ENCODE results near the gene JARID2. TPM values are rescaled to one million over a fixed set of nuclear protein-coding genes. Genes with fewer than 3 reads are reported as not detected.

The JARID2 gene
- total RNA-seq, 1 donor from 2014 or later, result 12.5 TPM

DNA sequence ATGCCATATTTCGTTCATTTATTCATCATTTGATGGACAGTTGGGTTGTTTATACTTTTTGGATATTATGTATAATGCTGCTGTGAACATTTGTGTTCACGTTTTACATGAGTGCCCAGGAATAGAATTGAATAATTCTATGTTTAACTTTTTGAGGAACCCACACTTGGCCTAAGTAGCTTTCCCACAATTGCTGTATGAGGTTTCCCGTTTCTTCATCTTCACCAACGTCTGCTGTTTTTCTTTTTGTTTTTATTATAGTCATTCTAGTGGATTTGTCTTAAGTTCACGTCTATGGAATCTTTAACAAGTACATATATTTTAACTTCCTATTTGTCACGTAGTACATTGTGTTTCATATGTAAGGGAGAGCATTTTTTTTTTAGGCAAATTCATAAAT lies 110.3 kb downstream of the JARID2 start:
- Mint-ChIP-seq H3K9me3 (ENCODE audit: unreplicated experiment) (no peaks in the 10 kb centered on the region), H3K4me3 (ENCODE audit: unreplicated experiment) (no peak overlapping the region), H3K4me1 (ENCODE audit: unreplicated experiment) (peaks cover 36% of the 10 kb centered on the region), H3K27ac (ENCODE audit: unreplicated experiment) (no peak overlapping the region), H3K36me3 (ENCODE audit: unreplicated experiment) (no peaks in the 10 kb centered on the region), H3K27me3 (ENCODE audit: unreplicated experiment) (no peaks in the 10 kb centered on the region)
- DNase-seq (ENCODE audit: extremely low spot score, unreplicated experiment), result no peak
- TF ChIP-seq, protein P1, sequence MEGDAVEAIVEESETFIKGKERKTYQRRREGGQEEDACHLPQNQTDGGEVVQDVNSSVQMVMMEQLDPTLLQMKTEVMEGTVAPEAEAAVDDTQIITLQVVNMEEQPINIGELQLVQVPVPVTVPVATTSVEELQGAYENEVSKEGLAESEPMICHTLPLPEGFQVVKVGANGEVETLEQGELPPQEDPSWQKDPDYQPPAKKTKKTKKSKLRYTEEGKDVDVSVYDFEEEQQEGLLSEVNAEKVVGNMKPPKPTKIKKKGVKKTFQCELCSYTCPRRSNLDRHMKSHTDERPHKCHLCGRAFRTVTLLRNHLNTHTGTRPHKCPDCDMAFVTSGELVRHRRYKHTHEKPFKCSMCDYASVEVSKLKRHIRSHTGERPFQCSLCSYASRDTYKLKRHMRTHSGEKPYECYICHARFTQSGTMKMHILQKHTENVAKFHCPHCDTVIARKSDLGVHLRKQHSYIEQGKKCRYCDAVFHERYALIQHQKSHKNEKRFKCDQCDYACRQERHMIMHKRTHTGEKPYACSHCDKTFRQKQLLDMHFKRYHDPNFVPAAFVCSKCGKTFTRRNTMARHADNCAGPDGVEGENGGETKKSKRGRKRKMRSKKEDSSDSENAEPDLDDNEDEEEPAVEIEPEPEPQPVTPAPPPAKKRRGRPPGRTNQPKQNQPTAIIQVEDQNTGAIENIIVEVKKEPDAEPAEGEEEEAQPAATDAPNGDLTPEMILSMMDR (IDR thresholded peaks at IDR 0.05), result no peak

GRCh38 chr6:15356937-15357336 lies 111.1 kb downstream of the JARID2 start:
- Mint-ChIP-seq H3K4me3 (ENCODE audit: unreplicated experiment) (no peak overlapping the region), H3K4me1 (ENCODE audit: unreplicated experiment) (peaks cover 29% of the 10 kb centered on the region), H3K27me3 (ENCODE audit: unreplicated experiment) (no peaks in the 10 kb centered on the region), H3K36me3 (ENCODE audit: unreplicated experiment) (no peaks in the 10 kb centered on the region), H3K27ac (ENCODE audit: unreplicated experiment) (no peak overlapping the region), H3K9me3 (ENCODE audit: unreplicated experiment) (no peaks in the 10 kb centered on the region)
- TF ChIP-seq, protein P1 (IDR thresholded peaks at IDR 0.05), result no peak
- no peak for DNase-seq (ENCODE audit: extremely low spot score, unreplicated experiment)

DNA sequence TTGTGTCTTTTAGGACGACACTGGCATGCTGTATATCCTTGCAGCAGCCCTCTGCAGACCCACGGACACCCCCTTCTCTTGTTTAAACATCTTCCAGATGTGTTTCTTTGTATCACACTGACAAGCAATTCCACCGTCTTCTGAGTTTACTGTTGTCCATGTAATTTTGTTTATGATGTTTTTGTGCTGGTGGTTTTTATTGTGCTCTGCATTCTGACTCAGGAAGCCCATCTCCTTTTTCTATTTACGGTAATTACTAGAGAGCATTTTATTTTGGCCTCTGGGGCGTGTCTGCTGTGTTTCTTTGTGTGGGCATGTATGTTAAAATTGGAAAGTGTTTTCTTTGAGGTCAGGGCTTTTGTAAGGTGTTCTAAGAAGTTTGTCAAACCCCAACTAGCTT lies 111.9 kb downstream of the JARID2 start:
- H3K27ac Mint-ChIP-seq (ENCODE audit: unreplicated experiment), result no peak overlapping the region
- DNase-seq (ENCODE audit: extremely low spot score, unreplicated experiment), result no peak
- H3K36me3 Mint-ChIP-seq (ENCODE audit: unreplicated experiment), result no peaks in the 10 kb centered on the region
- peaks cover 23% of the 10 kb centered on the region for H3K4me1 Mint-ChIP-seq (ENCODE audit: unreplicated experiment)
- TF ChIP-seq, protein P1 (IDR thresholded peaks at IDR 0.05), result no peak
- H3K27me3 Mint-ChIP-seq (ENCODE audit: unreplicated experiment), result no peaks in the 10 kb centered on the region
- no peak overlapping the region for H3K4me3 Mint-ChIP-seq (ENCODE audit: unreplicated experiment)
- no peaks in the 10 kb centered on the region for H3K9me3 Mint-ChIP-seq (ENCODE audit: unreplicated experiment)

- Mint-ChIP-seq H3K4me3 (ENCODE audit: unreplicated experiment) (no peak overlapping the region), H3K9me3 (ENCODE audit: unreplicated experiment) (no peaks in the 10 kb centered on the region), H3K36me3 (ENCODE audit: unreplicated experiment) (no peaks in the 10 kb centered on the region), H3K27me3 (ENCODE audit: unreplicated experiment) (no peaks in the 10 kb centered on the region), H3K27ac (ENCODE audit: unreplicated experiment) (no peak overlapping the region), H3K4me1 (ENCODE audit: unreplicated experiment) (peaks cover 17% of the 10 kb centered on the region)
- TF ChIP-seq, protein P1 (IDR thresholded peaks at IDR 0.05), result no peak
- DNase-seq (ENCODE audit: extremely low spot score, unreplicated experiment), result no peak
These were observed 112.9 kb downstream of the JARID2 start for GRCh38 chr6:15358579-15359327.

GRCh38 chr6:15359335-15359862 lies 113.5 kb downstream of the JARID2 start:
- H3K27ac Mint-ChIP-seq (ENCODE audit: unreplicated experiment), result no peak overlapping the region
- H3K4me3 Mint-ChIP-seq (ENCODE audit: unreplicated experiment), result no peak overlapping the region
- no peaks in the 10 kb centered on the region for H3K36me3 Mint-ChIP-seq (ENCODE audit: unreplicated experiment)
- H3K27me3 Mint-ChIP-seq (ENCODE audit: unreplicated experiment), result no peaks in the 10 kb centered on the region
- DNase-seq (ENCODE audit: extremely low spot score, unreplicated experiment), result no peak
- TF ChIP-seq, protein P1 (IDR thresholded peaks at IDR 0.05), result no peak
- H3K9me3 Mint-ChIP-seq (ENCODE audit: unreplicated experiment), result no peaks in the 10 kb centered on the region
- H3K4me1 Mint-ChIP-seq (ENCODE audit: unreplicated experiment), result peaks cover 21% of the 10 kb centered on the region

All from osteocyte (in vitro differentiated cells).